ENCODE measurements around the gene NSFL1C. TPM values are rescaled to one million over a fixed set of nuclear protein-coding genes. Genes with fewer than 3 reads are reported as not detected.
A peak's percentile ranks its signal among the peaks of the same experiment; 100 is the strongest.

NSFL1C gene
- polyA plus RNA-seq, 1 of the 3 experiments (the other 2 are of a cell fraction) = 45.9 TPM

DNA sequence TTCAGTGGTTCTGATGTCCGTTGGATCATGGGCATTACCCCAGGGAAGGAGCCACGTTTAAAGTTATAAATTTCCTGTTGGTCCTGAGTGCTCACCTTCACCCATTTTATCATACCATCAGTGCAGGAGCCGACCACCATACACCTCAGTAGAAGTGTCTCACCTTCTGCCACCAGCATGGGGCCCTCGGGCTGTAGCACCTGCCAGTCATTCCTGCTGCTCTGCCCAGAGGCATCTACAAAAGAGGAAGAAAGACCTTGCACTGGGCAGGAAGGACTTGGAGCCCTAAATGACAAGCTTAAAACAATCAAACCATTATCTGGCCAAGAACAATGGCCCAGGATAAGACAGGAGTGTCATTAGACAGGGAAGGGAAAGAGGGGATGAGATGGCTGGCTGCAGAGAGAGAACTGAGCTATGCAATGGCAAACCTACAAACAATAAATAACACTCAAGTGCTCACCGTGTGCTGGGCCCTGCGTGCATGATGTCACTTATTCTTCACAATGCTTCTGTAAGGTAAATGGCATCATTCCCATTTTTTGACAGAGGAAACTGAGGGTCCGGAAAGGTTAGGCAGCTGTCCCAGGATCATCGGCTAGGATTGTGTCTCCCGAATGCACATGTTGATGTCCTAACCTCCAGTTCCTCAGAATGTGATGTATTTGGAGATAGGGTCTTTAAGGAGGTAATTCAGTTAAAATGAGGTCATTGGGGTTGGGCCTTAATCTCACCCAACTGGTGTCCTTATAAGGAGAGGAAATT, 13.4 kb upstream of the NSFL1C start (continued):
- TF ChIP-seq REST (IDR thresholded peaks at IDR 0.05; ENCODE audit: low read depth, low read length) = no peak

GRCh38 chr20:1478566-1478965, 11.9 kb upstream of the NSFL1C start:
- WGBS (ENCODE audit: low lambda C conversion rate) = 25% methylated on average over 4 of the region's 4 CpGs
- Histone ChIP-seq H2AFZ (ENCODE audit: low read depth) (peak overlapping the region; percentile 62; the same call in 1 of the 2 replicates), H3K27me3 (ENCODE audit: insufficient read depth) (no peaks in the 10 kb centered on the region), H3K27ac (ENCODE audit: low read depth in 2 of 2, low read length in 1 of 2) (no peak overlapping the region), H3K36me3 (replicated peaks in 1 of 2; ENCODE audit: control insufficient read depth in 1 of 2, insufficient read depth in 2 of 2, low read length in 1 of 2) (no peaks in the 10 kb centered on the region), H3K4me1 (ENCODE audit: control insufficient read depth in 1 of 2, insufficient read depth in 2 of 2, low read depth in 1 of 2, low read length in 1 of 2) (peaks cover 0 to 8% of the 10 kb centered on the region in 2 experiments; a peak in 1 of 4 replicates), H3K9ac (no peak overlapping the region), H3K9me2 (no peaks in the 10 kb centered on the region), H3K4me3 (ENCODE audit: low read depth in 2 of 2, low read length in 1 of 2) (no peak overlapping the region), H3K4me2 (peak overlapping the region; percentile 55; the same call in 1 of the 2 replicates), H4K20me1 (ENCODE audit: insufficient read depth) (no peaks in the 10 kb centered on the region), H3K9me3 (no peaks in the 10 kb centered on the region), H3F3A (replicated peaks; ENCODE audit: insufficient read depth) (no peaks in the 10 kb centered on the region), H3K79me2 (ENCODE audit: insufficient read depth) (no peaks in the 10 kb centered on the region)
- POLR2A ChIA-PET = no interaction called here
- DNase-seq = no peak
- TF ChIP-seq JUND (IDR thresholded peaks at IDR 0.05) = peak; percentile 48; the same call in 1 of the 2 replicates
- no peak for TF ChIP-seq MAX (IDR thresholded peaks at IDR 0.05; ENCODE audit: low read depth)
- no peak for TF ChIP-seq TEAD4 (IDR thresholded peaks at IDR 0.05; ENCODE audit: borderline replicate concordance, insufficient read depth)
- TF ChIP-seq POLR2AphosphoS5 (IDR thresholded peaks at IDR 0.05; ENCODE audit: low read depth, low read length) = no peak
- TF ChIP-seq MEF2A (IDR thresholded peaks at IDR 0.05; ENCODE audit: borderline replicate concordance, low read depth) = no peak
- TF ChIP-seq, protein P1, sequence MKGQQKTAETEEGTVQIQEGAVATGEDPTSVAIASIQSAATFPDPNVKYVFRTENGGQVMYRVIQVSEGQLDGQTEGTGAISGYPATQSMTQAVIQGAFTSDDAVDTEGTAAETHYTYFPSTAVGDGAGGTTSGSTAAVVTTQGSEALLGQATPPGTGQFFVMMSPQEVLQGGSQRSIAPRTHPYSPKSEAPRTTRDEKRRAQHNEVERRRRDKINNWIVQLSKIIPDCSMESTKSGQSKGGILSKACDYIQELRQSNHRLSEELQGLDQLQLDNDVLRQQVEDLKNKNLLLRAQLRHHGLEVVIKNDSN (IDR thresholded peaks at IDR 0.05; ENCODE audit: borderline replicate concordance, low read depth) = no peak
- TF ChIP-seq FOSL2 (IDR thresholded peaks at IDR 0.05; ENCODE audit: borderline replicate concordance, low read depth) = peak; percentile 74; the same call in 1 of the 2 replicates
- TF ChIP-seq RFX5 (IDR thresholded peaks at IDR 0.05; ENCODE audit: low read length) = no peak
- TF ChIP-seq YY1 (IDR thresholded peaks at IDR 0.05; ENCODE audit: low read depth) = no peak
- no peak for TF ChIP-seq TCF12 (IDR thresholded peaks at IDR 0.05)
- TF ChIP-seq MXI1 (IDR thresholded peaks at IDR 0.05; ENCODE audit: low read depth, low read length) = no peak
- TF ChIP-seq EP300 (IDR thresholded peaks at IDR 0.05; ENCODE audit: borderline replicate concordance in 1 of 2, low read depth in 1 of 2, low read length in 1 of 2) = no peak
- no peak for TF ChIP-seq ELF1 (IDR thresholded peaks at IDR 0.05)
- CTCF ChIA-PET = interaction anchor here (0.7 to 2.6 kb wide), 2 partner anchors 12 to 166 kb away, joined by 3 to 9 read pairs; partner anchors contain the start of gene NSFL1C
